ENCODE data around the gene NUPR1.

DNA sequence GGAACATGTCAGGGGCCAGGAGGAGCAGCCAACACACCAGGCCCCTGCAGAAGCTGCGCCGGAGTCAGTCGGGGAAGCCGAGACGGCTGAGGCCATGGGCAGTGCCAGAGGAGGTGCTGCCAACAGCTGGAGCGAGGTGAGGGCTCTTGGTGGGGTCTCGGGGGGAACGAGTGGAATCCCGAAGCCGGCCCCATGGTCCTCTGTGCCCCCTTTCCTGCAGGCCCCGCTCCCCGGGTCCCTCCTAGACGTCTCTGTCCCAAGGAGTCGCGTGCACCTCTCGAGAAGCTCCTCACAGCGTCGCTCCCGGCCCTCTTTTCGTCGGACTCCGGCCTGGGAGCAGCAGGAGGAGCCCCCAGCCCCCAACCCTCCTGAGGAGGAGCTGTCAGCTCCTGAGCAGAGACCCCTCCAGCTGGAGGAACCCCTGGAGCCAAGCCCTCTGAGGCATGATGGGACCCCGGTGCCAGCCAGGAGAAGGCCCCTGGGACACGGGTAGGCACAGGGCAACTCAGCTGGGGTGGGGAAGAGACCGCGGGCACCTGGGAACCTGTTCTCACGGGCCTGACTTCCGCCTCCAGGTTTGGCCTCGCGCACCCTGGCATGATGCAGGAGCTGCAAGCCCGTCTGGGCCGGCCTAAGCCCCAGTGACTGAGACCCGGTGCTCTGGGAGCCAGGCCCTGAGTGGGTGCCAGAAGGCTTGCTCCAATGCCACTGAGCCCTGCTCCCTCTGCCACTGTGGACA lies 40.7 kb downstream of the NUPR1 start:
- TF ChIP-seq, protein P1, sequence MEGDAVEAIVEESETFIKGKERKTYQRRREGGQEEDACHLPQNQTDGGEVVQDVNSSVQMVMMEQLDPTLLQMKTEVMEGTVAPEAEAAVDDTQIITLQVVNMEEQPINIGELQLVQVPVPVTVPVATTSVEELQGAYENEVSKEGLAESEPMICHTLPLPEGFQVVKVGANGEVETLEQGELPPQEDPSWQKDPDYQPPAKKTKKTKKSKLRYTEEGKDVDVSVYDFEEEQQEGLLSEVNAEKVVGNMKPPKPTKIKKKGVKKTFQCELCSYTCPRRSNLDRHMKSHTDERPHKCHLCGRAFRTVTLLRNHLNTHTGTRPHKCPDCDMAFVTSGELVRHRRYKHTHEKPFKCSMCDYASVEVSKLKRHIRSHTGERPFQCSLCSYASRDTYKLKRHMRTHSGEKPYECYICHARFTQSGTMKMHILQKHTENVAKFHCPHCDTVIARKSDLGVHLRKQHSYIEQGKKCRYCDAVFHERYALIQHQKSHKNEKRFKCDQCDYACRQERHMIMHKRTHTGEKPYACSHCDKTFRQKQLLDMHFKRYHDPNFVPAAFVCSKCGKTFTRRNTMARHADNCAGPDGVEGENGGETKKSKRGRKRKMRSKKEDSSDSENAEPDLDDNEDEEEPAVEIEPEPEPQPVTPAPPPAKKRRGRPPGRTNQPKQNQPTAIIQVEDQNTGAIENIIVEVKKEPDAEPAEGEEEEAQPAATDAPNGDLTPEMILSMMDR (IDR thresholded peaks at IDR 0.05), result no peak
- no peak for TF ChIP-seq EP300 (IDR thresholded peaks at IDR 0.05)

Data from gastroesophageal sphincter (tissue), 3 donors.